Activated T-cell treated with anti-CD3 and anti-CD28 coated beads for 1 hour (primary cell): ENCODE data around the gene BANP.
"Not testable (repeated sequence)": the region's sequence is repeated elsewhere in the genome, so short reads cannot be mapped to it uniquely, and the experiment has no call there.

Experiments used
- DNase-seq: peaks from one replicate; pipeline ENCODE4 v3.0.0-alpha.2; 2020; ENCODE audit warnings: low read depth

BANP gene

DNA sequence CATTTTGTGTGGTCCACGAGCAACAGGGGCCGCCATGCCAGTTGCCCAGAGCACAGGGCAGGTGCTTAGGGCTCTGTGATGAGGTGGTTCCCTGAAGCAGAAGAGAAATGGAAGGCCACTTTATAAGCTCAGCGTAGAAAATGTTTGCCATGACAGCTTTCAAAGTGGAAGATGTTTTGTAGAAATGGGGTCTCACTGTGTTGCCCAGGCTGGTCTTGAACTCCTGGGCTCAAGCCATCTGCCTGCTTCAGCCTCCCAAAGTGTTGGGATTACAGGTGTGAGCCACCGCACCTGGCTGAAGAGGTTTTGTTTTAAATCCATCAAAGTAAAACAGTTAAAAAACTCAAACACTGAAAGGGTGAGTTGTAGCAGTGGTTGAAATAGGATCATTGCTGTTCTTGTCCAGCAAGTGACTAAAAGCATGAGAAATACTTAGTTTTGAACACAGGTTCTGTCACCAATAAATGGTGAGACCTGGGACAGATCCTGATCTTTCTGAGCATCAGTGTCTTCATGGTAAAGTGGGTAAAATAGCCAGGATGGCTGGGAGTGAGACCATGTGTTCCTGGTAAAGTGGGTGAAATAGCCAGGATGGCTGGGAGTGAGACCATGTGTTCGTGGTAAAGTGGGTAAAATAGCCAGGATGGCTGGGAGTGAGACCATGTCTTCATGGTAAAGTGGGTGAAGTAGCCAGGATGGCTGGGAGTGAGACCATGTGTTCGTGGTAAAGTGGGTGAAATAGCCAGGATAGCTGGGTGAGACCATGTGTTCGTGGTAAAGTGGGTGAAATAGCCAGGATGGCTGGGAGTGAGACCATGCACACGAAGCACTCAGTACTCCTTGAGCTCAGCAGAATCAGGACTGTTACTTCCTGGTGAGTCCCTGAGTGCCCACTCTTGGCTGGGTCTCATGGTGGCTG, 46.0 kb downstream of the BANP start:
- no peak for DNase-seq

DNA sequence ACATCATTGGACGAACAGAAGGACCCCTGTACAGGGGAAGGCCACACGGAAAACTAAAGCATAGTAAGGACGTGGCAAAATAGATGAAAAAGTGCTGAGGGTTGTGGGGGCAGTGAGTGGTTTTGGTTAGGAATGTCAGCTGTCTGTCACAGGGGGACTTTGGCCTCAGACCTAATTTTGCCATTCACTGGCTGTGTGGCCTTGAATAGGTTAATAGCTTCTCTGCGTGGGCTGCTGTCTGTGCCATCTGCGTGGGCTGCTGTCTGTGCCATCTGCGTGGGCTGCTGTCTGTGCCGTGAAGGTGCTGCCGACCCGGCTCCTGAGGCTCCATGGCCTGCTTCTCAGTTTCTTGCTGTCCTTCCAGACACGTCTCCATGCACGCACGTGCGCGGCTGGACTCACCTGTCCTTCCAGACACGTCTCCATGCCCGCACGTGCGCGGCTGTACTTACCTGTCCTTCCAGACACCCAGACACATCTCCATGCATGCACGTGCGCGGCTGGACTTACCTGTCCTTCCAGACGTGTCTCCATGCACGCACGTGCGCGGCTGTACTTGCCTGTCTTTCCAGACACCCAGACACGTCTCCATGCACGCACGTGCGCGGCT, 47.1 kb downstream of the BANP start:
- DNase-seq: not testable (repeated sequence)

DNA sequence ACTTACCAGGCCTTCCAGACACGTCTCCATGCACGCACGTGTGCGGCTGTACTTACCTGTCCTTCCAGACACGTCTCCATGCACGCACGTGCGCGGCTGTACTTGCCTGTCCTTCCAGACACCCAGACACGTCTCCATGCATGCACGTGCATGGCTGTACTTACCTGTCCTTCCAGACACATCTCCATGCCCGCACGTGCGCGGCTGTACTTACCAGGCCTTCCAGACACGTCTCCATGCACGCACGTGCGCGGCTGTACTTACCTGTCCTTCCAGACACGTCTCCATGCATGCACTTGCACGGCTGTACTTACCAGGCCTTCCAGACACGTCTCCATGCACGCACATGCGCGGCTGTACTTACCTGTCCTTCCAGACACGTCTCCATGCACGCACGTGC, 47.8 kb downstream of the BANP start:
- not testable (repeated sequence) for DNase-seq

DNA sequence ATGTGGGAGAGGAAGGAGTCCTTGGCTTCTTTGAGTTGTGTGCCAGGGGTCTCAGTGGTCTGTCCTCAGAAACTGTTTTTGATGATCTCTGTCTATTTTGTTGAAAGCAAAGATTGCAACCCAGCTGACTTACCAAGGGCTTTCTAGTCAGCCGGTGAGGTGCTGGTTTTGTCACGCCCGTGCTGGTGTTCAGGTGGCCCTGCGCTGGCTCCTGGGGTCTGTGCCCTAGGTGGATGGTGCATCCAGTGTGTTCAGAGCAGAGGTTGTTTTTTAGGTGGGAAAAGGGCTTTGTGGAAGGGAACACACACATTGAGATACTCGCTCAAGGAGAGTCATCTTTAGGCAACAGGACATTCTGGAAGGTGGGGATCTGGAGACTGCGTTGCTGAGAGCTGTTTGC, 51.0 kb downstream of the BANP start:
- no peak for DNase-seq

DNA sequence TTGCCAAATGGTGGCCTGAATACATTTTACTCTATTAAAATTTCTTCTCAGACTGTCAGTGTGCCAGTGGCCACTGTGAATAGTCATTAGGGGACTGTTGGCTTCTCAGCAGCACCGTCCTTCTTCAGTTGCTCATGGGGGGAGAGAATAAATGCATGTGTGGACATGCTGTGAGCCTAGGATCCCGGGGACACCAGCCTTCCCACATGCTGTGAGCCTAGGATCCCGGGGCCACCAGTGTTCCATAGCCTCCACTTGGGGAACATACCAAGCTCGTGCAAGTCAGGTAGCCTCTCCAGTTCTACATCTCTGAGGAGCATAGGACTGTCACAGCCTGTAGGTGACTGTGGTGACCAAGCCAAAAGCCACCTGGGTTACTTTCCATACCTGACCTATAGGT, 51.5 kb downstream of the BANP start:
- DNase-seq: no peak

DNA sequence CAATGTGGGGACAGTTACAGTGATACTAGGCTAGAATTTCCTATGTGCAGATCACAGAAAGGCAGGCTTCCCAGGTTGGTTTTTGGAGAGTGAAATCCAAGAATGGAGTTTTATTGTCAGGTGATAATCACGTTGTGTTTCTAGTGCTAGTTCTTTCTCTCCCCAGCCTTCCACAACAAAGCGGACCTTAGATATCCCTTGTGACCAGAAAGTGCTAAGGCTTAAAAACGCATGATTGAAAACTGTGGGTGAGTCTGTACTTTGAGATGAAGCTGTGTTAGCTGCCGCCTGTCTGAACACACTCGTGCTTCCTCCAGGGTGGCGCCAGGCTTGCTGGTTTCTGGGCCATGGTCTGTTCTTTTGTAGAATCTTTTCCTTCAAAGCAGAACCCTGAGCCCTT, 52.1 kb downstream of the BANP start:
- DNase-seq: no peak

DNA sequence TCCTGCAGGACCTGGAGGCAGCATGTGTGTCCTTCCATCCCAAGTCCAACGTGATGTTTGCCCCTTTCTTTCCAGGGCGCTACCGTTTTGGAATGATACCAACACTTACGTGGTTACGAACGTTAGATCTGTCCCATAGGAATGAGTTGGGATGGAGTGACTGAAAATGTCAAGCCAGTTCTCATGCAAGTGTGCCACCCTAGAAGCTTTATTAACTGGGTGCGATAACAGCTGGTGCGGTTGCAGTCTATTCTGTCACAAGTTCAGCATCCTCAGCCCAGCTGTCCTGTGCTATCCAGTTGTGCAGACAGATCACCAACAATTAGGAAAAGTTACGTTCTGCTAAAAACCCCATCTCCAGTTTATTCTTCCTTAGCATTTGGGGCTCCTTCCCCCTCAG, 52.5 kb downstream of the BANP start:
- no peak for DNase-seq

DNA sequence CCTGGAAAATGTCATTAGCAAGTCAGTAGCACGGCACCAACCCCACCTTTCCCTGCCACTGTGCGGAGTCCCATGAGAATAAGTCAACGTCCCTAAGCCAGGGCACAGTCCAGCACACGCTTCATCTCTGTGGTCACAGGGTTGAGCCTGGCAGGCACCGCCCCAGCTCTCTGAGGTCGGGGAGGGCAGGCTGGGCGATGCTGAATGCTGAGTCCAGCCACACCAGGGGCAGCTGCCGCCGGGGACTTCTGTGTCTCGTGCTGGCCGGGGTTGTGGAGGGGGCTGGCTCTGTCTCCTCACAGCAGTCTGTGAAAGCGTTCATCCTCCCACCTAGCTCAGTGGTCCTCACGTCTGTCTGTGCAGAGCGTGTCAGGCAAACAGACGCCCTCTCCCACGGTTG, 53.2 kb downstream of the BANP start:
- DNase-seq: no peak

DNA sequence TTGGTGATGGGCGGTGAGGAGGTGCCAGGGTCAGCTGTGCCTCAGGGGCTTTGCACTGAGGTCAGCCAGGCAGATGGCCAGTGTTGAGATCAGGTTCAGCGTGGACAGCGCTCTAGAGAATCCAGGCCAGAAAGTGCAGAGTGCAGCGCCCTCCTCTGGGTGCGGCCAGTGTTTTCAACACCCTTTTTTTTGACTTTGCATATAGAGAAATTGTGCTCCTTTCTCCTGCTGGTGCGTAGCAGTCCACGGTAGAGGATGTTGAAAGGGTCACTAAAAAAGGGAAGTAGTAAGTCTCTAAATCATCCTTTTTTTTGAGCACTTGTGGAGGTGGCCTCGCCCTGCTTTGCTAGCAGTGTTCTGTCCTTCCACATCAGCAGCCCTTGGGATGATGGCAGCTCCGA, 53.9 kb downstream of the BANP start:
- DNase-seq: no peak

DNA sequence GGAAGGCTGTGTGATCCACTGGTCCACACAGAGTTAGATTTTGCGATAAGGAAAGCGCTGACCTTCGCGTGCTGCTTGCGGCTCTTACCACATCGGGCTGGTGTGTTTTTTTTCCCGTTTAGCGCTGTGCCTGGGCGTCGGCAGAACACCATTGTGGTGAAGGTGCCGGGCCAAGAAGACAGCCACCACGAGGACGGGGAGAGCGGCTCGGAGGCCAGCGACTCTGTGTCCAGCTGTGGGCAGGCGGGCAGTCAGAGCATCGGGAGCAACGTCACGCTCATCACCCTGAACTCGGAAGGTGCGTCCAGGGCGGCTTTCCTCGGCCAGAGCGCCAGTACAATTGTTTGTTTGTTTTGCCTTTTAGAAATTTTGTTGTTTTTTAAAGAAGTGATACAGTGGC, 54.7 kb downstream of the BANP start:
- DNase-seq: no peak

DNA sequence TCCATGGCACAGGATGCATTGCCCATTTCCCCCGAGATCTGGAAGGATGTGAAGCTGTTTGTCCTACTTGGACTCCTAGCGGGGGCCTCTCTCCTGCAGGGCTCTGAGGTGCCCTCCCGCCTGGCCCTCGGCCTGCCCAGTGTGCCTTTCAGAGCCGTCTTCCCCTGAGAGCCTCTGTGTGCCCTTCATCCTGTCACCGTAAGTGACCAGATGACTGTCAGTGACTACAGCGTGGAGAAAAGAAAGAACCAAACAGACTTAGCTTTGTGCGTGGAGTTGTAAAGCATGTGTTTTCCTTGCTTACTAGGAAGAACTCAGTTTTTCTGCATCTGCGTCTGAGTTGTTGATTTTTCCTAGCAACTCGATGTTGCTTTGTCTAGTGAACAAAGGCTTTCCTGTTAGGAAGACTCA, 56.1 kb downstream of the BANP start:
- DNase-seq: no peak

DNA sequence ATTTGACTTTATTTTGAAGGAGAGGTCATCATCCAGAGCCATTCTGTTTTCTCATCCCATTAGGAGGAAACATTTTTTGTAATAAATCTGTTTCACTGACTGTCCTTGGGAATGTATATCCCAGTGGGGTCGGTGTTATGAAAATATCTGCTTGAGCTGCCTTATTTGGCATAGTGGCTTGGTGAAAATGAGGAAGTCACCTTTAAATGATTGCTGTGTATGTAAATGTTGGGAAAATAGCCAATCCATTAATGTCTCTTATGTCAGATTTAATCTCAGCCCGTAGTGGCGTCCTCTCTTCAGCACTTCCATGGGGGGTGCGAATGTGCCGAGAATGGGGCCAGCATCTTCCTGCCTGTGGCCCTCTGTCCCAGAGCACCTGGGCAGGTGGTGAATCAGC, 57.6 kb downstream of the BANP start:
- no peak for DNase-seq

DNA sequence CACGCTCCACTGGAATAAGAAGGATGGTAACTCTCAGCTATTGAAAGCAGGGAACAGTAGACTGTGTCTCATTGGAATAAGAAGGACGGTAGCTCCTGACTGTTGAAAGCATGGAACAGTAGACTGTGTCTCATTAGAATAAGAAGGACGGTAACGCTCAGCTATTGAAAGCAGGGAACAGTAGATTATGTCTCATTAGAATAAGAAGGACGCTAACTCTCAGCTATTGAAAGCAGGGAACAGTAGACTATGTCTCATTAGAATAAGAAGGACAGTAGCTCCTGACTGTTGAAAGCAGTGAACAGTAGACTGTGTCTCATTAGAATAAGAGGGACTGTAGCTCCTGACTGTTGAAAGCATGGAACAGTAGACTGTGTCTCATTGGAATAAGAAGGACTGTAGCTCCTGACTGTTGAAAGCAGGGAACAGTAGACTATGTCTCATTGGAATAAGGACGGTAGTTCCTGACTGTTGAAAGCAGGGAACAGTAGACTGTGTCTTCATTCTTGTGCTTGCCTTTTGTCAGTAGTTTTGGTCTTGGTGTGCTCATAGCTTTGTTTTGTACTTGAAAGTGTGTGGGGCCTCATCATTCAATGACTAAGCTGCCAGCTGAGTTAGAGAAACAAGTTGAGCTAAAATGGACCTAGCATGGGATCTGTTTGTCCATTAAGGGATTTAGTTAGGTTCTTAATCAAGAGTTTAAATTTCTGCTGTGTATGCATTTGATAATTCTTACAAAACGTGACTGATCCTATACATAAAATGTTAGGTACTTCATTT, 58.5 kb downstream of the BANP start:
- no peak for DNase-seq

DNA sequence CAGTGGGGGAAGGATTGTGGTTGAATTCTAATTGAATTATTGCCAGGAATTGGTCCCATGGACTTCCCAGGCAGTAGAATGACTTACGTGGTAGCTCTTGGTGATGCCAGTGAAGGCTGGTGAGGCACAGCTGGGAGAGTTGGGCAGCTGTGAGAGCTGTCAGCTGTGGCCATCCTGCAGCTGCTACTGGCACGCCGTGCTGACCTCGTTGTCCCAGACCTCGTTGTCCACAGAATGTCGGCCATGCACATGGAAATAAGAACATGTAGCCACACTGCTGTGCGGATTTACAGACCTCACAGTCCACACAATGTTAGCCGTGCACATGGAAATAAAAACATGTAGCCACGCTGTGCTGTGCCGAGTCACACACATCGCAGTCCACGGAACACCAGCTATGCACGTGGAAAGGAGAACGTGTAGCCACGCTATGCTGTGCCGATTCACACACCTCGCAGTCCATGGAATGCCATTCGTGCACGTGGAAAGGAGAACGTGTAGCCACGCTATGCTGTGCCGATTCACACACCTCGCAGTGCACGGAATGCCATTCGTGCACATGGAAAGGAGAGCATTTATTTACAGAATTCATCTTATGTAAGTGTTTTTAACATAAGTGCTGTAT, 59.2 kb downstream of the BANP start:
- DNase-seq: no peak

DNA sequence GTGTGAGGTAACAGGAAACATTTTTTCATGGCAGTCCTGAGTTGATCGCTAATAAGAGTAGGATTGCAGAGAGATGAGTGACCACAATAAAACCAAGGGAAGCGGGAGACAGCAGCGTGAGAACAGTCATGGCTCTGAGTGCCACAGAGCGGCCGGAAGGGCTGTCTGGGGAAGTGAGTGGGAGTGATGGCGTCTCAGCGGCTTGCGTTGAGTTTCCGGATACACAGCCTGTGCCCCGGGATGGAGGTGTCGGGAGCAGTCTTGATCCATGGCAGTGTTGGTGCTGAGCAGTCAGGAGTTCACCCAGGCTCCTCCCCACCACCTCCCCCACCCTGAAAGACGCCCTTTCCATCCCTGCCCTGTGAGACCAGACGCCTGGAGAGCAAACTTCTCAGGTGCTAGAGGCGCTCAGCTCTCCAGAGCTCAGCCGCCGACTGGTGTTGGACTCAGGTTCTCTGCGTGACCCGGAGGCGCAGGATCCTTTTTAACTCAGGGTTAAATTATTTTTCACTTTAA, 59.8 kb downstream of the BANP start:
- DNase-seq: no peak

DNA sequence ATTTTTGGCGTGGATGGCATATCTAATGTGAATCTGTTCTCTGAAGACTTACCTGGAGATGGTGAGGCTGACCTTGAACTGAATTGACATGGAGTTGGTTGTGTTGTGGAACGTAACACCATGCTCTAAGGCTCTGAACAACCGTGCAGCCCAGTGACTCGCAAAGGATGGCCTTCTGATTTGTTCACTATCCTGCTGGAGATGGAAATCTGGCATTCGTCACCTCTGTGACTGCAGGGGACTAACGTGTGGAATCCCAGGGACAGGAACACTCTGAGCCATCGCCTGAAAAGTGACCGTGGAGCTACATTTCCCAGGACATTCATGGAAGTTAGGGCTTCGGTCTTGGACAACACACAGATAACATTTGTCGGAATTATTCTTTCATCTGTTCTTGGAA, 61.1 kb downstream of the BANP start:
- DNase-seq: no peak

DNA sequence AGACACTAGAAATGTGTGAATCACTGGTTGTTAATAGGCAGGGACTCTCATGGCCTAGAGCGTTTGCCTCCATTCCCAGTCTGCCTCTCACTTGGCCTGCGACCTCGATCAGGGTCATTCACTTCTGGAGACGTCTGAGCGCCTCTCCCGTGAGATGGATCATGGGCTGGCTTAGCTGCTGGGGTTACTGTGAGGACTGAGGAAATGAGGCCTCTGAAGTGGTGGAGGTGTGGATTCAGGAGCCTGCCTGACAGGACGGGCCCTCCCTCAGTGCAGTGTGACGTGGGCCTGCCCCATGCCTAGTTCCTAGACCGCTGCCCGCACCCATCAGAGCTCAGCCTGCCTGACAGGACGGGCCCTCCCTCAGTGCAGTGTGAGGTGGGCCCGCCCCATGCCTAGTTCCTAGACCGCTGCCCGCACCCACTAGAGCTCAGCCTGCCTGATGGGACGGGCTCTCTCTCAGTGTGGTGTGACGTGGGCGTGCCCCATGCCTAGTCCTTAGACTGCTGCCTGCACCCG, 61.9 kb downstream of the BANP start:
- DNase-seq: no peak

DNA sequence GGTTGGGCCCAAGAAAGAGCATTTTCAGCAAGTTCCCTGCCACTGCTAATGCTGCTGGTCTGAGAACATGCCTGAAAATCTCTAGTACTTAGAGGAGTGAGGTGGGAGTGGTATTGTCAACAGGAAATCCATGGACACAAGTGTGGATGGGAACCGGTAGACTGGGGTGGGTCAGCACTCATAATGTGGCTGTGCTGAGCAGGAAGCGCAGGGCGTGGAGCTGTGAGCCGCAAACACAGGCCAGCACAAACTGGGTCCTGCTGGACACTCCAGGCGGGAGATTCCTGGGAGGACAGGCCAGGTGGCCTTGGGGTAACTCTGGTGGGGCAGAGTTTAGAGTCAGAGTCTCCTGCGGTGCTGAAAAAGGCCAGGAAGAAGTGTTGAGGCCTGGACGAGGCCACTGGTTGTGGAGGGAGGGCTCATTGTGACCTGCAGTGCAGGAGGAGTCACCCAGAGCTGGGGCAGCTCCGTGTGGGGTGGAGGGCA, 62.6 kb downstream of the BANP start:
- no peak for DNase-seq

DNA sequence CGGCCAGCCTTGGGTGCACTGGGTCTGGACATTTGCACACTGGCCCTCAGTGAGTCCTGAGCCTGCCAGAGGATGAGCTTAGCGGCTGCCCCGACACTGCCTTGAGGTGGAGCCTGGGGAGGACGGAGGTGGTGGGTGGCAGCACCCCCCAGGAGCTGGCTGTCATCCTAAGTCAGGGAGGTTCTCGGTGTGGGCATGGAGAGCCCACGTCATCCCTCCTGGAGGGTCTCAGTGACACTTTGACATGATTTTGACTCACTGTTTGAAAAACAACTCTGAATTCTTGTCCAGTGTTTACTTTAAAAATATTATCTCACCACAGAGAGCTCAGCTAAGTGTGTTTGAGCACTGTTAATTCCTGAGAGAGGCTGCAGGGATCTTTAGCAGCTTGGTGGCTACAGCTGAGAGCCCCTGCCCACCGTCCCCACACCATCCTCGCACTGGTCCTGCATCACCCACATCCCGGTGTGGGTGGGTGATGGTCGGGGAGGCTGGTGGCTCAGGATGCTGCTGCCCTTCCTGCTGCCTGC, 63.1 kb downstream of the BANP start:
- DNase-seq: no peak

DNA sequence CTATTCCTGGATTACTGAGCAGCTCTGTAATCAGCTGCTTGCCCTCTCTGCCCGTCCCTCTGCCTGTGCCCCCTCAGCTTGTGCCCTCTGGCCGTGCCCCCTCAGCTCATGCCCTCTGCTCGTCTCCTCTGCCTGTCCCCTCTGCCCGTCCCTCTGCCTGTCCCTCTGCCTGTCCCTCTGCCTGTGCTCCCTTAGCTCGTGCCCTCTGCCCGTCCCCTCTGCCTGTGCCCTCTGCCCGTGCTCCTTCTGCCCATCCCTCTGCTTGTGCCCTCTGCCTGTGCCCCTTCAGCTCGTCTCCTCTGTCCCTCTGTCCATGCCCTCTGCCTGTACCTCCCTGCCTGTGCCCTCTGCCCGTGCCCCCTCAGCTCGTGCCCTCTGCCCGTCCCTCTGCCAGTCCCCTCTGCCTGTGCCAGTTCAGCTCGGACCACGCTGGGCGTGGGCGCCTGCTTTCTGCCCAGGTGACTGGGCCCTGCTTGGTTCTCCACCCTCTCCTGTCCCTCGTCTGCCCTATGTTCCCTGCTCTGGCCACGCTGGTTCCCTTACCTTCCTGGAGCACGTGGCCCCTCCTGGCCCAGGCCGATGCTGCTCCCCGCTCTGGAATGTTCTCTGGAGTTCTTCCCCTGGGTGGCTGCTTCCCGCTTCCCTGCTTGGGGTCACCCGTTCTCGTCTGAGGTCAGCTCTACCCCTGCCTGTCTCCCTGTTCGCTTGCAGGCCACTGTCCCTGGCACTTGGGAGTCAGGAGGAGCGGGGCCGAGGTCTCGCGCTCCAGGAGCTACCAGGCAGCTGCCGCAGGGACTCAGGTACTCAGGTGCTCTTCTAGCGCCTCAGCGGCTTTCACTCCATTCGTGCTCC, 63.9 kb downstream of the BANP start:
- no peak for DNase-seq

DNA sequence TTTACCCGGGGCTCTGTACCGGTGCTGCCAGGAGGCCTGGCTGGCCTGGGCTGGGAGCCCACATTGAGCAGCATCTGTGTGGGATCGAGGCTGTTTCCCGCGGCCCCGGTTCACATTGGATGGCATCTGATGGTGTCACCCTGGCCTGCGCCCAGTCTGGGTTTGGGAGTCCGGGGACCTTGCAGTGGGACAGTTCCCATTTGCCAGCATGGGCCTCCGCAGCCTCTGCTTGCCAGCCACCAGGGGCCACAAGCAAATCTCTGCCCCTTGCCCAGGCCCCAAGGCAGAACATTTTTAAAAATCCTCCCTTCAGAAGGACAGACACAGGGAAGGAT, 64.5 kb downstream of the BANP start:
- DNase-seq: no peak
